Panc1 (cell line): ENCODE measurements around the gene WDR48. TPM values are rescaled to one million over a fixed set of nuclear protein-coding genes. Genes with fewer than 3 reads are reported as not detected.

ENCODE experiments used
- ATAC-seq: fragments of 200-7000 bp; cut with Tn5 transposase; 2 replicates; pipeline ENCODE4 v1.9.1; 2020; ENCODE audit warnings: mild to moderate bottlenecking, moderate library complexity
- BruUV-seq: library from RNA; stranded (reverse); fragments of 400-500 nt; replicated peaks from 2 replicates; lab custom pipeline; 2021; lab: Mats Ljungman, UMichigan
- CTCF ChIA-PET: fragments of 300-600 bp; sonication (Branson Sonifier 250); formaldehyde crosslinking; loops from one replicate; lab custom pipeline; 2022; ENCODE audit warnings: antibody characterized with exemption; lab: Charles Lee
- POLR2A ChIA-PET: fragments of 300-600 bp; sonication (Branson Sonifier 250); formaldehyde crosslinking; loops from one replicate; lab custom pipeline; 2022; ENCODE audit warnings: antibody characterized with exemption; lab: Charles Lee
- DNase-seq: peaks from one replicate; pipeline ENCODE4 v3.0.0-alpha.2; 2010; ENCODE audit warnings: low read depth, low spot score
- H3K27ac ChIP-seq: 2 replicates; pipeline ENCODE4 v1.5.1; 2011; ENCODE audit warnings: mild to moderate bottlenecking, low read length, inconsistent platforms
- H3K27me3 ChIP-seq: fragments of 200-500 bp; sonication (Bioruptor generic); 2 replicates; pipeline ENCODE4 v1.6.0; 2014; ENCODE audit warnings: low read length, inconsistent platforms; ENCODE audit not compliant: control insufficient read depth, insufficient read depth
- H3K36me3 ChIP-seq: fragments of 200-500 bp; sonication (Bioruptor generic); 2 replicates; pipeline ENCODE4 v1.5.1; 2014; ENCODE audit warnings: inconsistent platforms, mild to moderate bottlenecking, low read length, moderate library complexity; ENCODE audit not compliant: control insufficient read depth, insufficient read depth
- H3K4me1 ChIP-seq: 2 replicates; pipeline ENCODE4 v1.5.1; 2011; ENCODE audit warnings: inconsistent platforms, mild to moderate bottlenecking, low read length, moderate library complexity; ENCODE audit not compliant: control insufficient read depth, insufficient read depth
- H3K4me3 ChIP-seq, 2 experiments: 2 replicates each; pipeline ENCODE4 v1.5.1; 2011 to 2012; ENCODE audit warnings: low read depth in 2 of 2, low read length in 2 of 2, mild to moderate bottlenecking in 2 of 2, inconsistent platforms in 1 of 2, moderate library complexity in 1 of 2
- H3K9me3 ChIP-seq: fragments of 200-500 bp; sonication (Bioruptor generic); 2 replicates; pipeline ENCODE4 v1.5.1; 2014; ENCODE audit warnings: low read depth, mild to moderate bottlenecking, inconsistent platforms, low read length, moderate library complexity; ENCODE audit not compliant: control insufficient read depth, insufficient read depth
- CTCF ChIP-seq: fragments of 450-650 bp; IDR thresholded peaks from 2 replicates; pipeline ENCODE4 v1.5.1; 2017; ENCODE audit warnings: mild to moderate bottlenecking
- POLR2AphosphoS5 ChIP-seq: IDR thresholded peaks from 2 replicates; pipeline ENCODE4 v1.6.1; 2012; ENCODE audit warnings: mild to moderate bottlenecking, low read depth, low read length, moderate library complexity
- SIN3A ChIP-seq: IDR thresholded peaks from 2 replicates; pipeline ENCODE4 v1.6.1; 2012; ENCODE audit warnings: low read depth, mild to moderate bottlenecking, low read length, moderate library complexity, borderline replicate concordance; ENCODE audit not compliant: insufficient read depth
- TCF7L2 ChIP-seq: IDR thresholded peaks from 2 replicates; pipeline ENCODE4 v1.6.1; 2011; ENCODE audit warnings: mild to moderate bottlenecking, low read depth, low read length, inconsistent platforms
- in situ Hi-C: cut with HindIII; loops from 2 replicates; pipeline ENCODE4 v1.10.0; 2016; ENCODE audit warnings: low sequenced_read_pairs, low pct_unique_long_range_greater_than_20kb
- intact Hi-C: fragments of 100-400 bp; cut with micrococcal nuclease; formaldehyde crosslinking; loops from one replicate; pipeline ENCODE4 v1.10.0; 2022; ENCODE audit not compliant: unreplicated experiment
- total RNA-seq: library from RNA; stranded (reverse); gene quantifications from one replicate; pipeline ENCODE4 v1.2.1, GENCODE V29; 2021; ENCODE audit not compliant: unreplicated experiment
- TF ChIP-seq, protein P1 (sequence below), 2 experiments: IDR thresholded peaks; 2 replicates each; pipeline ENCODE4 v1.6.1; 2011 to 2012; ENCODE audit warnings: low read depth in 2 of 2, control low read depth in 1 of 2, low read length in 1 of 2, mild to moderate bottlenecking in 1 of 2, moderate library complexity in 1 of 2; ENCODE audit not compliant: insufficient read depth in 1 of 2

The WDR48 gene
- total RNA-seq, 1 experiment from 2014 or later, result 15.7 TPM

- Histone ChIP-seq H3K36me3 (peaks cover 2% of the 10 kb centered on the region; the same call in 1 of the 2 replicates), H3K9me3 (no peaks in the 10 kb centered on the region), H3K27ac (no peak overlapping the region), H3K4me3 (no peak overlapping the region), H3K27me3 (no peaks in the 10 kb centered on the region), H3K4me1 (peaks cover 6% of the 10 kb centered on the region)
- ChIA-PET POLR2A (interaction anchor here (1.2 kb wide), 1 partner anchor 16 kb away, joined by 3 read pairs; no protein-coding TSS in a partner anchor), CTCF (no interaction called here)
- ATAC-seq (no peak), DNase-seq (no peak)
- intact Hi-C loops, result no loop called here
- no TSS peak for BruUV-seq
- in situ Hi-C loops, result no loop called here
- TF ChIP-seq TCF7L2 (no peak), CTCF (no peak), POLR2AphosphoS5 (no peak), SIN3A (no peak)
- TF ChIP-seq, protein P1, sequence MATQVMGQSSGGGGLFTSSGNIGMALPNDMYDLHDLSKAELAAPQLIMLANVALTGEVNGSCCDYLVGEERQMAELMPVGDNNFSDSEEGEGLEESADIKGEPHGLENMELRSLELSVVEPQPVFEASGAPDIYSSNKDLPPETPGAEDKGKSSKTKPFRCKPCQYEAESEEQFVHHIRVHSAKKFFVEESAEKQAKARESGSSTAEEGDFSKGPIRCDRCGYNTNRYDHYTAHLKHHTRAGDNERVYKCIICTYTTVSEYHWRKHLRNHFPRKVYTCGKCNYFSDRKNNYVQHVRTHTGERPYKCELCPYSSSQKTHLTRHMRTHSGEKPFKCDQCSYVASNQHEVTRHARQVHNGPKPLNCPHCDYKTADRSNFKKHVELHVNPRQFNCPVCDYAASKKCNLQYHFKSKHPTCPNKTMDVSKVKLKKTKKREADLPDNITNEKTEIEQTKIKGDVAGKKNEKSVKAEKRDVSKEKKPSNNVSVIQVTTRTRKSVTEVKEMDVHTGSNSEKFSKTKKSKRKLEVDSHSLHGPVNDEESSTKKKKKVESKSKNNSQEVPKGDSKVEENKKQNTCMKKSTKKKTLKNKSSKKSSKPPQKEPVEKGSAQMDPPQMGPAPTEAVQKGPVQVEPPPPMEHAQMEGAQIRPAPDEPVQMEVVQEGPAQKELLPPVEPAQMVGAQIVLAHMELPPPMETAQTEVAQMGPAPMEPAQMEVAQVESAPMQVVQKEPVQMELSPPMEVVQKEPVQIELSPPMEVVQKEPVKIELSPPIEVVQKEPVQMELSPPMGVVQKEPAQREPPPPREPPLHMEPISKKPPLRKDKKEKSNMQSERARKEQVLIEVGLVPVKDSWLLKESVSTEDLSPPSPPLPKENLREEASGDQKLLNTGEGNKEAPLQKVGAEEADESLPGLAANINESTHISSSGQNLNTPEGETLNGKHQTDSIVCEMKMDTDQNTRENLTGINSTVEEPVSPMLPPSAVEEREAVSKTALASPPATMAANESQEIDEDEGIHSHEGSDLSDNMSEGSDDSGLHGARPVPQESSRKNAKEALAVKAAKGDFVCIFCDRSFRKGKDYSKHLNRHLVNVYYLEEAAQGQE (IDR thresholded peaks at IDR 0.05; ENCODE audit: insufficient read depth in 1 of 2, low read depth in 2 of 2, low read length in 1 of 2), result no peak
These were observed 57.3 kb downstream of the WDR48 start for GRCh38 chr3:39109086-39109485.

DNA sequence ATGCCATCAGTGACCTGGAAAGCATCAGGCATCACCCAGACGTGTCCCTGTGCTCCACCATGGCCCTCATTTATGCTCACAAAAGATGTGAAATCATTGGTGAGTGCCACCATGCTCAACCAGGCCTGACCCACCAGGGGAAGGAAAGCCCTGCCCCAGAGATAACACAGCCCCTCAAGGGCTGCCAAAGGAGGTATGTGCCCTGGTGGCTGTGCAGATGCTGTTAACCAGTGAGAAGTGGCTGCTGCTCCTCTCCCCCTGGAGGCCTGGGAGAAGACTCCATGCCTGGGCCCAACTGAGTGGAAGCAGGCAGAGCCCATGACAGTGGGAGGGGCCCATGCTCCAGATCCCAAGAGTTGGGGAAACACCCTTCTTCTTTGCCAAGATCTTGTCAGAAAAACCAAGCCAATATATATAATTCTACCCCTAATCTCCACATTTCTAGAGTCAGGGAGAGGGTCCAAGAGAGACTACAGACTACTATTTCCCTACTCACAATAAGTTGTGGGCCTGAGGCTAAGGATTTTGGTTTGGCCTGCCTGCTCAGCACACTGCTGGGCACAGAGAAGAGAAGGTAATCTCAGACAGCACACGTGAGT lies 58.3 kb downstream of the WDR48 start:
- POLR2A ChIA-PET, result no interaction called here
- ATAC-seq, result no peak
- TF ChIP-seq, protein P1 (IDR thresholded peaks at IDR 0.05; ENCODE audit: insufficient read depth in 1 of 2, low read depth in 2 of 2, low read length in 1 of 2), result no peak
- TF ChIP-seq POLR2AphosphoS5, result no peak
- TF ChIP-seq SIN3A, result no peak
- TF ChIP-seq TCF7L2, result no peak
- no peak for TF ChIP-seq CTCF

More for the DNA sequence above, 58.3 kb downstream of the WDR48 start:
- no TSS peak for BruUV-seq
- in situ Hi-C loops, result no loop called here
- CTCF ChIA-PET, result no interaction called here
- no peak for DNase-seq
- H3K9me3 ChIP-seq, result no peaks in the 10 kb centered on the region
- H3K27ac ChIP-seq, result no peak overlapping the region
- H3K4me3 ChIP-seq, result no peak overlapping the region
- no peaks in the 10 kb centered on the region for H3K27me3 ChIP-seq
- H3K4me1 ChIP-seq, result peaks cover 6% of the 10 kb centered on the region
- intact Hi-C loops, result no loop called here
- H3K36me3 ChIP-seq, result peaks cover 2% of the 10 kb centered on the region; the same call in 1 of the 2 replicates
